KMS-11 (cell line): ENCODE measurements around the gene TMEM94.

Experiments used
- H2AFZ ChIP-seq: fragments of 200-600 bp; sonication (generic); 2 replicates; pipeline ENCODE4 v1.6.1; 2016; ENCODE audit warnings: antibody characterized with exemption, mixed run types, low read depth
- H3K27ac ChIP-seq: fragments of 200-600 bp; sonication (generic); 2 replicates; pipeline ENCODE4 v1.6.1; 2016; ENCODE audit warnings: mild to moderate bottlenecking, mixed run types
- H3K27me3 ChIP-seq: fragments of 200-600 bp; sonication (generic); 2 replicates; pipeline ENCODE4 v1.6.1; 2017; ENCODE audit warnings: mild to moderate bottlenecking, low read depth, mixed run types, moderate library complexity; ENCODE audit not compliant: insufficient read depth
- H3K36me3 ChIP-seq: fragments of 200-600 bp; sonication (generic); 2 replicates; pipeline ENCODE4 v1.6.1; 2017; ENCODE audit warnings: mild to moderate bottlenecking, mixed run types; ENCODE audit not compliant: insufficient read depth
- H3K4me1 ChIP-seq: fragments of 200-600 bp; sonication (generic); 2 replicates; pipeline ENCODE4 v1.6.1; 2016; ENCODE audit warnings: mild to moderate bottlenecking, low read depth, mixed run types; ENCODE audit not compliant: poor library complexity, severe bottlenecking
- H3K4me2 ChIP-seq: fragments of 200-600 bp; sonication (generic); 2 replicates; pipeline ENCODE4 v1.7.0; 2016; ENCODE audit warnings: mild to moderate bottlenecking, mixed run types
- H3K4me3 ChIP-seq: fragments of 200-600 bp; sonication (generic); IDR thresholded peaks from 2 replicates; pipeline ENCODE4 v1.6.1; 2017; ENCODE audit warnings: low read depth, low read length, mixed read lengths; ENCODE audit not compliant: insufficient read depth
- H3K79me2 ChIP-seq: fragments of 200-600 bp; sonication (generic); 2 replicates; pipeline ENCODE4 v1.6.1; 2016; ENCODE audit warnings: low read depth, mixed run types; ENCODE audit not compliant: insufficient read depth
- H3K9ac ChIP-seq: fragments of 200-600 bp; sonication (generic); 2 replicates; pipeline ENCODE4 v1.6.1; 2016; ENCODE audit warnings: mild to moderate bottlenecking, mixed run types
- H4K20me1 ChIP-seq: fragments of 200-600 bp; sonication (generic); 2 replicates; pipeline ENCODE4 v1.6.1; 2016; ENCODE audit warnings: mild to moderate bottlenecking, mixed run types; ENCODE audit not compliant: insufficient read depth
- TF ChIP-seq, protein P1 (sequence below): fragments of 200-600 bp; sonication (generic); conservative IDR thresholded peaks from 2 replicates; pipeline ENCODE4 v1.6.1; 2017; ENCODE audit warnings: low read depth, mild to moderate bottlenecking, antibody characterized with exemption, low read length, moderate library complexity, mixed read lengths

The TMEM94 gene

DNA sequence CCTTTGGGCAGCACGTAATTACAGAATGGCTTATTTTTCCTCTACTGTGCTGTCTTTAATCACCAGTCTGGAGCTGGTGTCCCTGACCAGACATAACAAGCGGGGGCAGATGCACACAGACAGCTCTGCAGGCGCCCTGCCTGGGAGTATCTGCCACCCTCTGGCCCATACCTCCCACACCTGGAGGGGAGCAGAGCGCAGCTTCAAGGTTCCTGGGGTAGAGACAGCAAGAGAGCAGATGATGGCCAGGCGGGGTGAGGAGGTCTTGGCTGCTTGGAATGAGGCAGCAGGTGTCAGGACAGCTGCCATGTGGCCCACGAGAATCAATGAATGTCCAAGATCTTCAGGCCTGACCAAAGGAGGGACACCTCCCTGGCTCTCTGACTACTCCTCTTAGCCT, 23.8 kb downstream of the TMEM94 start:
- Histone ChIP-seq H3K79me2 (no peaks in the 10 kb centered on the region), H3K36me3 (no peaks in the 10 kb centered on the region), H3K4me1 (no peaks in the 10 kb centered on the region), H3K27me3 (no peaks in the 10 kb centered on the region), H3K9ac (no peak overlapping the region), H4K20me1 (no peaks in the 10 kb centered on the region), H3K4me2 (no peak overlapping the region), H3K4me3 (no peak overlapping the region), H2AFZ (no peak overlapping the region), H3K27ac (no peak overlapping the region)
- TF ChIP-seq, protein P1, sequence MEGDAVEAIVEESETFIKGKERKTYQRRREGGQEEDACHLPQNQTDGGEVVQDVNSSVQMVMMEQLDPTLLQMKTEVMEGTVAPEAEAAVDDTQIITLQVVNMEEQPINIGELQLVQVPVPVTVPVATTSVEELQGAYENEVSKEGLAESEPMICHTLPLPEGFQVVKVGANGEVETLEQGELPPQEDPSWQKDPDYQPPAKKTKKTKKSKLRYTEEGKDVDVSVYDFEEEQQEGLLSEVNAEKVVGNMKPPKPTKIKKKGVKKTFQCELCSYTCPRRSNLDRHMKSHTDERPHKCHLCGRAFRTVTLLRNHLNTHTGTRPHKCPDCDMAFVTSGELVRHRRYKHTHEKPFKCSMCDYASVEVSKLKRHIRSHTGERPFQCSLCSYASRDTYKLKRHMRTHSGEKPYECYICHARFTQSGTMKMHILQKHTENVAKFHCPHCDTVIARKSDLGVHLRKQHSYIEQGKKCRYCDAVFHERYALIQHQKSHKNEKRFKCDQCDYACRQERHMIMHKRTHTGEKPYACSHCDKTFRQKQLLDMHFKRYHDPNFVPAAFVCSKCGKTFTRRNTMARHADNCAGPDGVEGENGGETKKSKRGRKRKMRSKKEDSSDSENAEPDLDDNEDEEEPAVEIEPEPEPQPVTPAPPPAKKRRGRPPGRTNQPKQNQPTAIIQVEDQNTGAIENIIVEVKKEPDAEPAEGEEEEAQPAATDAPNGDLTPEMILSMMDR, result no peak

DNA sequence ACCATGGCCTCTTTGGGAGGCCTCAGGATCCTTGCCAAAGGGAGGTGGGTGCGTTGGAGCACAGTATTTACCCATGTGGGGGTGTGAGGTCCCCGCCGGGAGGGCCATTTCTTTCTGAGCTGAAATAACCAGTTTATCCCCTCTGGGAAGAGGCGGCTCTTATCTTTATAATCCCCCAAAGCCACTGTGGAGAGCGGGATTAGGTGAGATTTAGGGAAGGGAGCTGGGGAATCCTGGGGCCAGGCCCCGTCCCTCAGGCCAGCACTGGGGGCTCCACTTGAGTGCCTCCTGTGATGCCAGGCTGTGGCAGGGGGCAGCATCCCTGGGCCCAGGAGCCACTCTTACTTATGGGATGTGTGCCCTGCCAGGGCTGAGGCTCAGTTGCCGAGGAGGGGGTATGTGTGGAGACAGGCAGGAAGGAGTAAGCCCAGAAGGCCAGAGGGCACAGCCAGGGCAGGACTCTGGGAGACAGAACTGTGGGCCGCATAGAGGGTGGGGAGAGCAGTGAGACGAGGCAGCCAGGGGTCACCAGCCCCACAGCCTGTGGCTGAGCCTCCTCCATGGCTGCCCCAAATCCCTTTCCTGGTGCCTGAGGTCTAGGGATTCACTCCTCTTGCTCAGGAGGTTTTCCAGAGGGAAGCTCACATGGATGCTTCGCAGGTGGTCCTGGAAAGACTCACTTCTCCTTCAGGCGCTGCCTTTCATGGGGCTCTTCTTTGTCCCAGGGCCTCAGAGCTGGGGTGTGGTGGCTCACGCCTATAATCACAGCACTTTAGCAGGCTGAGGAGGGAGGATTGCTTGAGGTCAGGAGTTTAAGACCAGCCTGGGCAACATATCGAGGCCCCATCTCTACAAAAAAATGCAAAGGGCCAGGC, 25.0 kb downstream of the TMEM94 start:
- H3K4me3 ChIP-seq, result no peak overlapping the region
- H3K27ac ChIP-seq, result no peak overlapping the region
- TF ChIP-seq, protein P1, result no peak
- no peak overlapping the region for H3K9ac ChIP-seq
- H3K27me3 ChIP-seq, result no peaks in the 10 kb centered on the region
- H4K20me1 ChIP-seq, result no peaks in the 10 kb centered on the region
- H3K79me2 ChIP-seq, result no peaks in the 10 kb centered on the region
- no peaks in the 10 kb centered on the region for H3K4me1 ChIP-seq
- H3K36me3 ChIP-seq, result no peaks in the 10 kb centered on the region
- no peak overlapping the region for H3K4me2 ChIP-seq
- no peak overlapping the region for H2AFZ ChIP-seq

DNA sequence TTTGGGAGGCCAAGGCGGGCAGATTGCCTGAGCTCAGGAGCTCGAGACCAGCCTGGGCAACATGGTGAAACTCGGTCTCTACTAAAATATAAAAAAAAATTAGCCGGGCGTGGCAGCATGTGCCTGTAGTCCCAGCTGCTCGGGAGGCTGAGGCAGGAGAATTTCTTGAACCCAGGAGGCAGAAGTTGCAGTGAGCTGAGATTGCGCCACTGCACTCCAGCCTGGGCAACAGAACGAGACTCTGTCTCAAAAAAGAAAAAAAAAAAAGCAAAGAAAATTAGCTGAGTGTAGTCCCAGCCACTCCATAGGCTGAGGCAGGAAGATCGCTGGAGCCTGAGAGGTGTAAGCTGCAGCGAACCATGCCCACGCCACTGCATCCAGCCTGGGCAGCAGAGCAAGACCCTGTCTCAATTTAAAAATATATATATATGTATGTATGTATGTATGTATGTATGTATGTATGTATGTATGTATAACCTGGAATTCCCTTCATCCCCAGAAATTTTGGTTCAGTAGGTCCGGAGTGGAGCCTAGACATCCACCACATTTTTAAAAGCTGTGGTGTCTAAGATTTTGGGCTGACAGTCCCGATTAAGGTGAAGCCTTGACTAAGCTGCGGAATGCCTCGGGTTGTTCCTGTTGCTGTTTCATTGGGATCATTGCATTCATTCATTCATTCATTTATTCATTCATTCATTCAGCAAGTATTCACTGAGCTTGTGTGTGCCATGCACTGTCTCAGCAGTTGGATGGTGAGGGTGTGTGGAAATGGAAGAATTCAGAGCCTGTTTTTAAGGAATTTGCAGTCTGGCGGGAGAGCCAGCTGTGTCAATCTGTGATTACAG, 25.9 kb downstream of the TMEM94 start:
- Histone ChIP-seq H3K4me3 (no peak overlapping the region), H3K79me2 (no peaks in the 10 kb centered on the region), H3K4me1 (no peaks in the 10 kb centered on the region), H3K4me2 (no peak overlapping the region), H3K27ac (no peak overlapping the region), H2AFZ (no peak overlapping the region), H4K20me1 (no peaks in the 10 kb centered on the region), H3K27me3 (no peaks in the 10 kb centered on the region), H3K36me3 (no peaks in the 10 kb centered on the region), H3K9ac (no peak overlapping the region)
- TF ChIP-seq, protein P1, result no peak

DNA sequence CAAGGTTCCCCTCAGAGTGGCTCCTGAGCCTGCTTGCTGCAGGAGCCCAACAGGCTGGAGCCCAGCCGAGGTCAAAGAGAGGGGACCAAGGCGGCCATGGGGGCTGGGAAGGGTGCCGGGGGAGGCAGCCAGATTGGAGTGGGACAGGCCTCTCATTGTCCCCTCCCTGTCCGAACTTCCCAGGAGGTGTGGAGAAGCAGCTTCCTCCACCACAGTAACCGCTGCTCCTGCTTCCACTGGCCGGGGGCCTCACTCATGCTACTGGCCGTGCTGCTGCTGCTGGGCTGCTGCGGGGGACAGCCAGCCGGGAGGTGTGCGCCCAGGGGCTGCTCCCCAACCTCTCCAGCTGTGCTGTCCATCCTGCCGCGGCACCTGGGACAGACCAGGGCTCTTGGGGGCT, 29.3 kb downstream of the TMEM94 start:
- Histone ChIP-seq H3K4me3 (no peak overlapping the region), H3K27me3 (no peaks in the 10 kb centered on the region), H3K79me2 (no peaks in the 10 kb centered on the region), H4K20me1 (no peaks in the 10 kb centered on the region), H3K4me1 (no peaks in the 10 kb centered on the region), H3K4me2 (no peak overlapping the region), H3K36me3 (no peaks in the 10 kb centered on the region), H3K9ac (no peak overlapping the region), H2AFZ (no peak overlapping the region), H3K27ac (no peak overlapping the region)
- TF ChIP-seq, protein P1, result no peak
